Activated CD8-positive, alpha-beta memory T cell treated with anti-CD3 and anti-CD28 coated beads, Interleukin-2, amount 50 U/mL, for 1 hour (primary cell): ENCODE results near the gene CD300C.
"Not testable (repeated sequence)": the region's sequence is repeated elsewhere in the genome, so short reads cannot be mapped to it uniquely, and the experiment has no call there.

ENCODE experiments used
- DNase-seq: peaks from one replicate; pipeline ENCODE4 v3.0.0-alpha.2; 2020; ENCODE audit errors: extremely low read depth

The CD300C gene

GRCh38 chr17:74545843-74546230 lies at the start of gene CD300C:
Gene CD300C (minus strand): TSS chr17:74546115. CDS start chr17:74545782, 333 bp downstream.
- DNase-seq: no peak

DNA sequence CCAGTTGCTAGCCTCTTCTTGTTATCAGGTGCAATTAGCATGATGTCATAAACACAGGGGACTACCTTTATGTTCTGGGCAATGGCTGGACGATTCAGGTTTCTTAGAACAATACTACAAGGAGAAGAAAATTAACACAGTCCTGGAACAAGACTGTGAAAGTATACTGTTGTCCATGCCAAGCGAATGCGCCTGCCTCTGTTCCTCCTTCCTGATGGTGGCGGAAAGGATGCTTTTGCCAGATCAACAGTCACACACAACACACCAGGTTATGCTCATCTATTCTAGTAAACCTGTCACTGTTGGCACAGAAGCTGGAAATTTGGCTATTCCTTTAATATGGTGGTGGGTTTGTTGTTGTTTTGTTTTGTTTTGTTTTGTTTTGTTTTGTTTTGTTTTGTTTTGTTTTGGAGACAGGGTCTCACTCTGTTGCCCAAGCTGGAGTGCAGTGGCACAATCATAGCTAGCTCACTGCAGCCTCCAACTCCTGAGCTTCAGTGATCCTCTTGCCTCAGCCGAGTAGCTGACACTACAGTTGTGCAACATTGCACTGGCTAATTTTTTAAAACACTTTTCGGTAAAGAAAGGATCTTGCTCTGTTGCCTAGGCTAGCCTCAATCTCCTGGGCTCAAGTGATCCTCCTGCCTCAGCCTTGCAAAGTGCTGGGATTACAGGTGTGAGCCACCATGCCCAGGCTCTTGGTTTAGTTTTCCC lies 49.3 kb upstream of the CD300C start:
- no peak for DNase-seq

GRCh38 chr17:74592087-74592990 lies 46.4 kb upstream of the CD300C start, which contains the start of gene CD300LD:
Gene CD300LD (minus strand): TSS chr17:74592283. CDS start chr17:74592202, 81 bp downstream.
- DNase-seq: no peak

- DNase-seq: no peak
Observed at GRCh38 chr17:74591503-74591902, 45.6 kb upstream of the CD300C start.

DNA sequence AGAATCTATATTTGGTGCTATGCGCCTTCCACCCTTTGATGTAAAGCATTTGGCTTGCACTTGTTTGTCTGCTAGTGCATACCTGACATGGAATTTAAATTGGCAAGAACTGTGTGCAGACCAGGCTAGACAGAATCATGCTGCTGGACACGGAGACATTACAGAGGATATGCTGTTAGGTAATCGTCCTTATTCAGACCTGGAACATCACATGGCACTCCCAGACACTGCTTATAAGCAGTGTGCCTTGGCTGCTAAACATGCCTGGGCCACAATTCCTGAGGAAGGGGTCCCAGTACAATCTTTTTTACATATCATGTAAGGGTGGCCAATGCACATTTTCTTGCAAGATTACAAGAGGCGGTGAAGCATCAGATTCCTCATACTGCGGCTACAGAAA lies 39.8 kb upstream of the CD300C start:
- DNase-seq: no peak

GRCh38 chr17:74584292-74585060 lies 38.6 kb upstream of the CD300C start:
- no peak for DNase-seq

DNA sequence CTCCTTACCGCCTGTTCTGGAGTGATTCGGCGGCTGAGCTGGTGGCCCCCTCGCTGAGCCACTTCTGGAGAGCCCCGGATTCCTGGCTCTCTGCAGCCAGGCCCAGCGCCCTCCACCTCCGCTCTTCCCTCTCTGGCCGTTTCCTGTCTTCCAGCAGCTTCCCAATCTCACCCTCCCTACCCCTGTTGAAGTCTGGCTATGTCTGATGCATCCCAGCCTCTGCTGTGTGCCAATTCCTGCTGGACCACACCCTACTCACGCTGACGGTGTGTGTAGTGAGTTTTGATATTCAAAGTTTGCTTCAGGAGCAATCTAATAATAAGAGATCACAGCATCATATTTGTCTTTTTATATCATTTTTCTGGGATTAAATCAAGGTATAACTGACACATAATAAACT lies 36.7 kb upstream of the CD300C start:
- DNase-seq: no peak

- DNase-seq: no peak
Observed at GRCh38 chr17:74579900-74580299, 34.0 kb upstream of the CD300C start.

DNA sequence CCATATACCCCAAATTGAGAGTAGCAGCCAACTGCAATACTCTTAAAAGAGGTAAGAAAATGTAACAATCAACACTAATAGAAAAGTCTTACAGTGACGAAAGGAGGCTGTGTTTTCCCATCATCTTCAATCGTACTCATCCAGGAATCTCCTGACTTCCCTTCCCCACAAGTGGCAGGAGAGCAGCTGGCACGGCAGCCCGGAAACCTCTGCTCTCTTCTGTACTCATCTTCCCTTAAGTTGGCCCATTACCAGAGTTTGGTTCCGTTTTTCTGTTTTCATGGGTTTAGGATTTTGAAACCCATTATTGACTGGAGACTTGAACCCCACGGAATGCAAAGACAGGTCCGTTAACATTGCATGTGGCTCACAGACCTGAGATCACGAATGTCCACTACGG lies 33.1 kb upstream of the CD300C start:
- DNase-seq: no peak

DNA sequence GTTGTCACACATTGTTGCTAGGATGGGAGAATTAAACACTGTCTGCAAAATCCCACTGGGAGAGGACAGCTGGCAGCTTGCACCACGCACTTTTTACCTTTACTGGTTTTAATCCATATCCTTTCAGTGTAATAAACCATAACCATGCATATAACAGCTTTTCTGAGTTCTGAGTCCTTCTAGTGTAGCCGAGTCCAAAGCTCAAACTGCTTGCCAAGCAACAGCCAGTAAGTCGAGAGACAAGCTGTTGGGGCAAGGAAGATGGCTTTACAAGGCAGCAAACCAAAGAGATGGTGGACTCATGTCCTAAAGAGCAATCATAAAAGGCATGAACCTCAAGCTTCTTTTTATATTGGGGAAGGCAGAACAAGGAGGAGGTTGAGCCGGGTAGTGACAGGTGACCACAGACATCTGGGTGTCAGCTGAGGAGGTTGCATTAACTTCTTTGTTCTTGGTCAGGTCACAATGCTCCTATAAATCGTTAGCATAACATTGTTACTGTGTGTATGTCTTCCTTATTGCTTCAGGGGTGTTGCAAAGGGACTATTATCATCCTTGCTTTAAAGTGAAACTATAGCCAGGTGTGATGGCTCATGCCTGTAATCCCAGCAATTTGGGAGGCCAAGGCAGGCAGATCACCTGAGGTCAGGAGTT lies 28.7 kb upstream of the CD300C start:
- no peak for DNase-seq

- DNase-seq: not testable (repeated sequence)
Observed at GRCh38 chr17:74573635-74574034, 27.7 kb upstream of the CD300C start.

DNA sequence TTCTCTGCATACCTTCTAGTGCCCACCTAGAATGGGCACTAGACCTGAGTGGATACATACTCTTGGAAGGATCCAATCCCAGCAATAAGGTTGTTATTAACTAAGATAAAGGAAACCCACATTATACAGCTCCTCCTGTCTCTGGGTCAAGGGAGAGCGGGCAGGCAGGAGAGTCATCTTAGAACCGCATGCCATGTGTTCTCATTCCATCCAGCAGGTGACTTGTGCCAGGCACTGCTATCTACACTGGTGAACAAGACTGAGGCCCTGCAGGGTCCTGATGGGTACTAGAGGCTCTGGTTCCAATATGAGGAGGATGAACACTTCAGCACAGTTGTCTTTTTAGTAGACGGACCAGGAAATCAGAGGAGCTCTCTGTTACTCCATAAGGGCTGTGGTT lies 27.3 kb upstream of the CD300C start:
- DNase-seq: no peak

GRCh38 chr17:74571621-74572270 lies 25.8 kb upstream of the CD300C start:
- no peak for DNase-seq

DNA sequence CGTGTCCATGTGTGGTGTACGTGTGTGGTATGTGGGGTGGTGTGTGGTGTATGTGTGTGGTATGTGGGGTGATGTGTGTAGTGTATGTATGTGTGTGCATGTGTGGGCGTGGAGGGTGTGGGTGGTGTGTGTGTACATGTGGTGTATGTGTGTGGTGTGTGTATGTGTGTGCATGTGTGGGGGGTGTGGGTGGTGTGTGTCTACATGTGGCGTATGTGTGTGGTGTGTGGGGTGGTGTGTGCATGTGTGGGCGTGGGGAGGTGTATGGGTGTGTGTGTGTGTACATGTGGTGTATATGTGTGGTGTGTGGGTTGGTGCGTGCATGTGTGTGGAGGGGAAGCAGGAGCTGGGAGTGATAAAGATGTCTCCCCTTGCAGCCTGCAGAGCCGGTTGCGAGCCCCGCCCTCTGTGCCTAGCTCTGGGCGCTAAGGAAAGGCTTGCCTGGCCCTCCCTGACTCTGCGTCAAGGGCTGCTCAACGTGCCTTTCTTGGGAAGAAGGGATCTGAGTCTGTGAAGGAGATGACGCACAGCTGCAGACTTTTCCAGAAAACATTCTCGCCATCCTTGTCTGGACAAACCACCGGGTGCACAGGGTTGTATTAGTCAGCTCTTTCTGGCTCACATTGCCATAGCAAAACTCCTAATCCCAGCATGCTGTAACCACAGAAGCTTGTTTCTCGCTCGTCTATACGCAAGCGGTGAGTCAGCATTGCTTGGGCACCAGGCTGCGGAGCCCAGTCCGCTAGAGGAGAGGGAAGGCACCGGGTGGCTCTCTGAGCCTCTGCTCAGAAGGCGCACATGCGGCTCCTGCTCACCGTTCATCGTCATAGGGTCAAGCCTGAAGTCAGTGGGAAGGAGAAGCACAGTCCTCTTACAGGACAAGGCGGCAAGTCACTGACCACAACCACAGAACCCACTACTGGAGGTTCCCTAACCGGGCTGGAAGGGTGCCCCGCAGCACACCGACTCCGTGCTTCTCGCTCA lies 23.4 kb upstream of the CD300C start:
- DNase-seq: no peak

DNA sequence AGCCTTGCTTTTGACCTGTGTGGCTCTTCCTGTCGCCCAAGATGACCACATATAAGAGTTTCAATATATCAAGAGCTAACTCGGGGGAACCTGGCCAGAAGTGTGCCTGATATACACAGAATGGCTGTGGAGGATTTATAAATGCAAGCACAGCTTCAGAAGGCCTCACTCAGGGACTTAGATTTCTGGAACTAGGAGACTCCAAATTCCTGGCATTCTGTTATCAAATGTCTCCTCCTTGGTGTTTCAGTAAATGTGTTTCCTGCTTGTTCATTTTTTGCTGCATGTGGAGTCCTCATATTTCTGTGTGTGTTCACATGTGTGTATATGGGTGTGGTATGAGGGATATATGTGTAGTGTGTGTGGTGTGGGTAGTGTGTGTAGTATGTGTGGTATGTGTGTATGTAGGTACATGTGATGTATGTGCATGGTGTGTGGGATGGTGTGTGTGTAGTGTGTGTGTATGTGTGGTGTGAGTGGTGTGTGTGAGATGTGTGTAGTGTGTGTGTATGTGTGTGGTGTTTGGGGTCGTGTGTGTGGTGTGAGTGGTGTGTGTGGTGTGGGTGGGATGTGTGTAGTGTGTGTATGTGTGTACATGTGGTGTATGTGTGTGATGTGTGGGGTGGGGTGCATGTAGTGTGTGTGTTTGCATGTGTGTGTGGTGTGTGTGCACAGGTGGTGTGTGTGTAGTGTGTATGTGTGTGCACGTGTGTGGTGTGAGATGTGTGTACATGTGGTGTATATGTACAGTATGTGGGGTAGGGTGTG lies 22.4 kb upstream of the CD300C start:
- DNase-seq: no peak

GRCh38 chr17:74567397-74567796 lies 21.5 kb upstream of the CD300C start, which contains the start of gene CD300H:
Gene CD300H (minus strand): TSS chr17:74567509.
- DNase-seq: no peak

DNA sequence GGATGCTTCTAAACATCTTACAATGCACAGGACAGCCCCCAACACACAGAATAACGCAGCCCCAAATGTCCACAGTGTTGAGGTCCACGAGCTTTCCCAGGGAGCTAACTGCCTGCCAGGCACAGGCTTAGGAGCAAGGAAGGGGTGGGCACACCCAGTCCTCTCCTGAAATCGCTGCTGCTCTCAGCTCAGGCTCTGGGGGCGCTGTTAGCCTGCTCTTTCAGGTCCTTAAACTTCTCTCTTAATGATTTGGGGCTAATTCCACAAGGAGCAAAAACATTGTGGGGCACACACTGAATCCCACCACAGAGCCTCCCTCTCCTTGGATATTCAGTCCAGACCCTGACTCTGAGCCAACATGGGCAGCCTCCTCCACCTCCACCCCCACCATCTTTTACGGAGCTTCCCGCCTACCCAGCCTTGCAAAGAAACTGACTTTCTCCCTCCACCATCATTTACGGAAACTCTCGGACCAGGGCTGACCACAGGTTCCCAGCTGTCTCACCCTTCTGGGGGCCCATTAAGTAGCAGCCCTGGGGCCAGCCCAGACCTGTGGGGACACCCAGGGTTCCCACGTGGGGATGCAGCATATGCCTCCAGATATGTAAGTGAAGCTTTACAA lies 20.3 kb upstream of the CD300C start:
- DNase-seq: no peak

DNA sequence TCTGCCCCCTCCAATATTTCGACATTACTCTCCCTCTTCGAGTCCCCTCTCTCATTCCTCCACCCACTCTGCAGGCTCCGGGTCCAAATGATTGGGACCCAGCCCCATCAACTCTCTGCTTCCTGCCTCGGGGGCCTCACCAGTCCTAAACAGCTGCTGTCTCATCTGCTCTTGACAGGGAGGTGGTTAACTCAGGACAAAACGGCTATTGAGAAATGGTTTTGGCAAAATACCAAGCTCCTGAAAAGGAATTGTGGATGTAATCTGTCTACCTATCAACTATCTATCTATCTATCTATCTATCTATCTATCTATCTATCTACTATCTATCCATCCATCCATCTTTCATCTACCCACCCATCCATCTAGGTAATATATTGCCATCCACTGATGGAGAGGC lies 19.2 kb upstream of the CD300C start:
- DNase-seq: no peak

DNA sequence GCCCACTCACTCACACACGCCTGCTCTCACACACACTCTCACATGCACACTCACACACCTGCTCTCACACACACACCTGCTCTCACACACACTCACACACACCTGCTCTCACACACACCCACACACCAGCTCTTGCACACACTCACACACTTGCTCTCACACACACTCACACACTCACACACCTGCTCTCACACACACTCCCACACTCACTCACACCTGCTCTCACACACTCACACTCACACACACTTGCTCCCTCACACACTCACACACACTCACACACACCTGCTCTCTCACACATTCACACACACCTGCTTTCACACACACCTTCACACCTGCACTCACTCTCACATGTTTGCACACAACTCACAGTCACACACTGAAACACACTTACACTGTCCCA lies 17.4 kb upstream of the CD300C start:
- no peak for DNase-seq
